Loucy (cell line): ENCODE measurements around the gene ABHD11.

Experiments
- CTCF ChIP-seq: fragments of 200-600 bp; sonication (generic); conservative IDR thresholded peaks from 2 replicates; pipeline ENCODE4 v1.5.1; 2014; ENCODE audit warnings: mild to moderate bottlenecking, antibody characterized with exemption, low read length
- EZH2phosphoT487 ChIP-seq: fragments of 200-600 bp; IDR thresholded peaks from 2 replicates; pipeline ENCODE4 v1.6.1; 2018; ENCODE audit warnings: antibody characterized with exemption, mild to moderate bottlenecking, moderate library complexity, borderline replicate concordance

GRCh38 chr7:73762659-73762999, 24.0 kb upstream of the ABHD11 start:
- no peak for TF ChIP-seq CTCF
- no peak for TF ChIP-seq EZH2phosphoT487
